Mesendoderm (in vitro differentiated cells): ENCODE measurements around the gene DSG2.
A peak's percentile ranks its signal among the peaks of the same experiment; 100 is the strongest.

Experiments
- DNase-seq: peaks from one replicate; pipeline ENCODE4 v3.0.0; 2013
- H2AK5ac ChIP-seq: 2 replicates; pipeline ENCODE4 v1.6.1; 2013; ENCODE audit warnings: low read length, inconsistent platforms
- H2BK120ac ChIP-seq: 2 replicates; pipeline ENCODE4 v1.6.1; 2013; ENCODE audit warnings: low read depth, mild to moderate bottlenecking, low read length, moderate library complexity, mixed read lengths
- H2BK15ac ChIP-seq: replicated peaks from 2 replicates; pipeline ENCODE4 v1.6.1; 2013; ENCODE audit warnings: low read depth, mild to moderate bottlenecking, moderate library complexity
- H2BK5ac ChIP-seq: 2 replicates; pipeline ENCODE4 v1.6.1; 2013; ENCODE audit warnings: low read length, inconsistent platforms
- H3K18ac ChIP-seq: 2 replicates; pipeline ENCODE4 v1.6.1; 2013; ENCODE audit warnings: mild to moderate bottlenecking, low read length, mixed read lengths
- H3K23ac ChIP-seq: one replicate; pipeline ENCODE4 v1.6.1; 2013; ENCODE audit warnings: low read length
- H3K27ac ChIP-seq: 2 replicates; pipeline ENCODE4 v1.5.1; 2013; ENCODE audit warnings: low read depth, mild to moderate bottlenecking, inconsistent platforms, low read length, moderate library complexity
- H3K27me3 ChIP-seq: 2 replicates; pipeline ENCODE4 v1.6.1; 2013; ENCODE audit warnings: low read length, control low read depth, mild to moderate bottlenecking, inconsistent platforms; ENCODE audit not compliant: insufficient read depth, poor library complexity
- H3K36me3 ChIP-seq: 2 replicates; pipeline ENCODE4 v1.6.1; 2013; ENCODE audit warnings: low read length, inconsistent platforms; ENCODE audit not compliant: control insufficient read depth, insufficient read depth
- H3K4ac ChIP-seq: one replicate; pipeline ENCODE4 v1.6.1; 2013; ENCODE audit warnings: low read depth, mild to moderate bottlenecking, low read length, moderate library complexity
- H3K4me1 ChIP-seq: 2 replicates; pipeline ENCODE4 v1.6.1; 2013; ENCODE audit warnings: low read depth, low read length, inconsistent platforms; ENCODE audit not compliant: control insufficient read depth
- H3K4me2 ChIP-seq: 2 replicates; pipeline ENCODE4 v1.6.1; 2013; ENCODE audit warnings: low read length
- H3K4me3 ChIP-seq: 2 replicates; pipeline ENCODE4 v1.5.1; 2013; ENCODE audit warnings: mild to moderate bottlenecking, low read length
- H3K56ac ChIP-seq: one replicate; pipeline ENCODE4 v1.6.1; 2013; ENCODE audit warnings: low read length
- H3K79me1 ChIP-seq: 2 replicates; pipeline ENCODE4 v1.6.1; 2013; ENCODE audit warnings: low read length, inconsistent platforms
- H3K79me2 ChIP-seq: 2 replicates; pipeline ENCODE4 v1.6.1; 2013; ENCODE audit warnings: mild to moderate bottlenecking, low read length; ENCODE audit not compliant: control insufficient read depth, insufficient read depth
- H3K9ac ChIP-seq: 2 replicates; pipeline ENCODE4 v1.6.1; 2013; ENCODE audit warnings: low read length, inconsistent platforms
- H4K5ac ChIP-seq: one replicate; pipeline ENCODE4 v1.6.1; 2013; ENCODE audit warnings: low read length
- H4K8ac ChIP-seq: one replicate; pipeline ENCODE4 v1.6.1; 2013; ENCODE audit warnings: low read depth, mild to moderate bottlenecking, control low read depth, low read length, moderate library complexity
- WGBS: extraction: QIAGEN DNeasy Blood & Tissue Kit; methylation state at CpG from one replicate; pipeline ENCODE4 v1.1.7; 2013; ENCODE audit warnings: low lambda C conversion rate, missing lambda C conversion rate; ENCODE audit not compliant: insufficient coverage; ENCODE audit errors: extremely low coverage; 5-methylcytosine and 5-hydroxymethylcytosine counted together

The DSG2 gene

GRCh38 chr18:31566576-31567306, 68.8 kb downstream of the DSG2 start:
- no peak overlapping the region for H3K9ac ChIP-seq
- no peak overlapping the region for H3K27ac ChIP-seq
- no peak overlapping the region for H4K8ac ChIP-seq
- H2BK120ac ChIP-seq = no peak overlapping the region
- DNase-seq = no peak
- H3K4me3 ChIP-seq = no peak overlapping the region
- H3K36me3 ChIP-seq = no peaks in the 10 kb centered on the region
- H3K4me2 ChIP-seq = no peak overlapping the region
- H3K4ac ChIP-seq = no peak overlapping the region
- no peak overlapping the region for H3K56ac ChIP-seq
- H3K23ac ChIP-seq = no peak overlapping the region
- H3K79me1 ChIP-seq = no peaks in the 10 kb centered on the region
- no peak overlapping the region for H2AK5ac ChIP-seq
- no peak overlapping the region for H2BK5ac ChIP-seq
- no peaks in the 10 kb centered on the region for H3K27me3 ChIP-seq
- H2BK15ac ChIP-seq = no peak overlapping the region
- H3K79me2 ChIP-seq = no peaks in the 10 kb centered on the region
- WGBS = no CpG with 5 or more reads among the region's 4 CpGs
- no peak overlapping the region for H3K18ac ChIP-seq
- H4K5ac ChIP-seq = no peak overlapping the region
- H3K4me1 ChIP-seq = no peaks in the 10 kb centered on the region

GRCh38 chr18:31572368-31572767, 74.4 kb downstream of the DSG2 start:
- no peak overlapping the region for H2BK15ac ChIP-seq
- no peak overlapping the region for H3K9ac ChIP-seq
- no peak overlapping the region for H2BK120ac ChIP-seq
- H3K56ac ChIP-seq = no peak overlapping the region
- no peak overlapping the region for H4K8ac ChIP-seq
- no peaks in the 10 kb centered on the region for H3K79me1 ChIP-seq
- no peak overlapping the region for H3K27ac ChIP-seq
- no peak overlapping the region for H3K23ac ChIP-seq
- H3K4me3 ChIP-seq = no peak overlapping the region
- no peaks in the 10 kb centered on the region for H3K4me1 ChIP-seq
- H3K36me3 ChIP-seq = no peaks in the 10 kb centered on the region
- no peak for DNase-seq
- H3K27me3 ChIP-seq = no peaks in the 10 kb centered on the region
- no peak overlapping the region for H2AK5ac ChIP-seq
- H2BK5ac ChIP-seq = no peak overlapping the region
- no CpG with 5 or more reads among the region's 9 CpGs for WGBS
- H3K79me2 ChIP-seq = no peaks in the 10 kb centered on the region
- no peak overlapping the region for H3K4ac ChIP-seq
- H4K5ac ChIP-seq = no peak overlapping the region
- no peak overlapping the region for H3K4me2 ChIP-seq
- H3K18ac ChIP-seq = no peak overlapping the region

GRCh38 chr18:31573051-31573450, 75.1 kb downstream of the DSG2 start:
- Histone ChIP-seq H3K79me2 (no peaks in the 10 kb centered on the region), H3K27me3 (no peaks in the 10 kb centered on the region), H3K4me1 (no peaks in the 10 kb centered on the region), H3K79me1 (no peaks in the 10 kb centered on the region), H2AK5ac (no peak overlapping the region), H4K8ac (no peak overlapping the region), H3K23ac (no peak overlapping the region), H3K4me3 (no peak overlapping the region), H4K5ac (no peak overlapping the region), H2BK5ac (no peak overlapping the region), H3K9ac (no peak overlapping the region), H3K18ac (no peak overlapping the region), H2BK120ac (no peak overlapping the region), H2BK15ac (no peak overlapping the region), H3K4me2 (no peak overlapping the region), H3K4ac (no peak overlapping the region), H3K27ac (no peak overlapping the region), H3K56ac (no peak overlapping the region), H3K36me3 (no peaks in the 10 kb centered on the region)
- no peak for DNase-seq
- WGBS = no CpG with 5 or more reads among the region's 3 CpGs

- no CpG with 5 or more reads among the region's 1 CpG for WGBS
- H3K18ac ChIP-seq = no peak overlapping the region
- H3K56ac ChIP-seq = peak overlapping the region; percentile 25
- H3K27ac ChIP-seq = no peak overlapping the region
- H3K27me3 ChIP-seq = no peaks in the 10 kb centered on the region
- H3K4me2 ChIP-seq = no peak overlapping the region
- no peak overlapping the region for H4K5ac ChIP-seq
- no peak overlapping the region for H3K4ac ChIP-seq
- H3K36me3 ChIP-seq = no peaks in the 10 kb centered on the region
- H3K9ac ChIP-seq = no peak overlapping the region
- H2AK5ac ChIP-seq = no peak overlapping the region
- H3K23ac ChIP-seq = no peak overlapping the region
- no peaks in the 10 kb centered on the region for H3K79me2 ChIP-seq
- H4K8ac ChIP-seq = no peak overlapping the region
- no peaks in the 10 kb centered on the region for H3K4me1 ChIP-seq
- DNase-seq = no peak
- no peak overlapping the region for H3K4me3 ChIP-seq
- no peak overlapping the region for H2BK120ac ChIP-seq
- no peaks in the 10 kb centered on the region for H3K79me1 ChIP-seq
- no peak overlapping the region for H2BK5ac ChIP-seq
- no peak overlapping the region for H2BK15ac ChIP-seq
Measured at GRCh38 chr18:31574359-31574758, 76.4 kb downstream of the DSG2 start.

- Histone ChIP-seq H3K9ac (no peak overlapping the region), H3K23ac (no peak overlapping the region), H3K36me3 (no peaks in the 10 kb centered on the region), H3K4me3 (no peak overlapping the region), H3K4me2 (no peak overlapping the region), H3K56ac (no peak overlapping the region), H2BK120ac (no peak overlapping the region), H3K4ac (no peak overlapping the region), H3K79me1 (no peaks in the 10 kb centered on the region), H4K5ac (no peak overlapping the region), H3K27me3 (no peaks in the 10 kb centered on the region), H3K27ac (no peak overlapping the region), H4K8ac (no peak overlapping the region), H2BK5ac (no peak overlapping the region), H2AK5ac (no peak overlapping the region), H2BK15ac (no peak overlapping the region), H3K18ac (no peak overlapping the region), H3K4me1 (no peaks in the 10 kb centered on the region), H3K79me2 (no peaks in the 10 kb centered on the region)
- WGBS = no CpG with 5 or more reads among the region's 3 CpGs
- DNase-seq = no peak
Measured at GRCh38 chr18:31575515-31576257, 77.7 kb downstream of the DSG2 start.
